ENCODE data around the gene COL4A2.
A peak's percentile ranks its signal among the peaks of the same experiment; 100 is the strongest.
"Not testable (repeated sequence)": the region's sequence is repeated elsewhere in the genome, so short reads cannot be mapped to it uniquely, and the experiment has no call there.

The COL4A2 gene

DNA sequence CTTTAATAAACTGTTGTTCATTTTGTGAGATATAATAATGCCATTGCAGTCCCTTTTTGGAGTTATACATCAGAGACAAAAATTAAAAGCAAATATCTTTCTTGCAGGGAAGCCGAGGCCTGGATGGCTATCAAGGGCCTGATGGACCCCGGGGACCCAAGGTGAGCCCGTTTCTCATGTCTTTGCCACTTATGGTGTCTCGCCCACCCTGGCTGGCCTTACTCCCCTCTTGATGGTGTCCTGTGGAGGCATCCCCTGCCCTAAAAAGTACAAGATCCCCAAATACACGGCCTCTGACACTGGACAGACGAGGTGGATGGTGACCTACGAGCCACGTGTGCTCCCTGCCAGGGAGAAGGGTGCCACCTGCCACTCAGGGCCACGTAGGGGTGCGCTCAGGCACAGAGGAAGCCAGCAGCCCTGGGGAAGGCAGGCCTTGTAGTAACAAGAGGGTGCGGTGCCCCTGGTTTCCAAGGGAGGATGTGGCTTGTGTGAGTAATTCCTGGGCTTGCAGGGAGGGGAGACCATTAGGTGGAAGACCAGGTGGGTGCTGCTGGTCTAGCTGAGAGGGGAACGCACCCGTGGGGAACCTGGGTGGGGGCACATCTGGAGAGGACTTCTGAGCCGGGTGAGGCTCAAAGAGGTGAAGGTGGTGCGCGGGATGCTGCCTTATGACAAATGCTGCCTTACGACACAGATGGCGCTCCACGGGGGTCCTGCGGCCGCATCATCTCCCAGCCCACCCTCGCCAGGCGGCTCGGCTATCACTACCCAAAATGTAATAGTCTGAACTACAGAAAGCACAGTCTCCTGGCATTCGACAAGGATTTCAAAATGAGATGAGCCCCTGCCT lies 138.9 kb downstream of the COL4A2 start:
- DNase-seq, result no peak

DNA sequence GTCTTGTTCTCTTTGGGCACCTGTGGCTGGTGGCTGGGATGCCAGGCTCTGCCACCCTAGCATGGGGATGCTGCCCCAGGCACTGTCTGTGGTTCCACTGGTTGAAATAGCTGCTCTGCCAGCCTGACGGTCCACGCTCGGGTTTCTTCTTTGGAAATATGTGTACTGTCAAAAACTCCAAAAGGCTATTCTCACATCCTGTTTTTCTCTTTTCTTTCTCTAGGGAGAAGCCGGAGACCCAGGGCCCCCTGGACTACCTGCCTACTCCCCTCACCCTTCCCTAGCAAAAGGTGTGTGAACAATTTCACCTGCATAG lies 139.4 kb downstream of the COL4A2 start:
- DNase-seq, result no peak

DNA sequence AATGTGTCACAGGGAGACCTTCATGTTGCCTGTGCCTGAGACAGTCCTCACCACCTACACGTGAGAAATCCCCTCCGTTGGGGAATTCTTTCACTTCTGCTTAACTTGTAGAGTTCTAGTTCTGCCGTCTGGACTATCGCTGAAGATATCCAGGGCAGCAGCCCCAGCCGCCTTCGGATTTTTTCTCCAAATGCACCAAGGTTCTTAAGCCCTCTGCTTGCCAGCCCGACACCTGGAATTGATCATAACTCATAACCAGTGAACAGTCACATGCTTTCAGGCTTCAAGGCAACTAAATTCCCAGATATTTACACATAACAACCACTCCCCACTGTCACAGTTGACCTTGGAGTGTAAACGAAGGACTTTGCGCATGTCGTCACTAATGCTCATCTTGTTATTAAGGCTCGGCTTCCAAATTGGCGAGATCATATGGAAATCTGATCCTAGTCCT lies 140.0 kb downstream of the COL4A2 start:
- peak in 1 of 3 experiments; percentile 30 for DNase-seq

DNA sequence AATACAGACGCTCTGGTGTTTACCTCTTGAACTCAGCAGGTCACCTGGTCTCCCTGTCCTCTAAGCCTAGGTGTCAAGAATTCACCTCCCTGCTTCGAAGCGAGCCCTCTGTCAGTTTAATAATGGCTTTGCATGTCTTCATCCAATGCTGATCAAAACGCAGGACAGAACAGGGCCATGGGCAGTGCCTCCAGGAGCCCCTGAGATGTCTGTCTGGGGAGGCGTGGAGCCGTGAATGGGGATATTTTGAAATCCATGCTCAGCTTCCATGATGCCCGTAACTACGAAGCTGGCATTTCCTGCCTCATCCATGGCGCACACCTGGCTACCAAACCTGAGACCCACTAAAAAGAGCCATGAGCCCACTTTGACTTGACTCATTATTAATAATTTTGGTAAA lies 140.7 kb downstream of the COL4A2 start:
- DNase-seq, result no peak

DNA sequence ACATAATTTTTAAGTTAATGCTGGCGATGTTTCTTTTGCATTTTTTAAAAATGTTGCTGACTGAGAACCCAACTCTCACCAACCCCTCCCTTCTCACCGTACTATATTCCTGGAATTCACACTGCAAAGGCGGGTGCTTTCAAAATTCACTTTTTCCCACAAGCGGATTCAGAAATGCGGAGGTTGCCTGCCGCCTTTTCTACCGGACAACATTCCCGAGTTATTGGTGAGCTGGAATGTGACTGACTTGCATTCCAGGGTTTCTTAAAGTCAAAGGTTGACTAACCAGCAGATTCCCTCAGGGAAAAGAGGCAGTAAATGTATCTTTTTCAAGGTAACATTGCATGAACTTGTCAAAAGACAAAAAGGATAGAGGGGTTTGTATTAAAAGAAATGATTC lies 141.1 kb downstream of the COL4A2 start:
- no peak for DNase-seq

GRCh38 chr13:110448677-110449076 lies 141.6 kb downstream of the COL4A2 start:
- no peak for DNase-seq

GRCh38 chr13:110449219-110450015 lies 142.3 kb downstream of the COL4A2 start:
- DNase-seq, result no peak

DNA sequence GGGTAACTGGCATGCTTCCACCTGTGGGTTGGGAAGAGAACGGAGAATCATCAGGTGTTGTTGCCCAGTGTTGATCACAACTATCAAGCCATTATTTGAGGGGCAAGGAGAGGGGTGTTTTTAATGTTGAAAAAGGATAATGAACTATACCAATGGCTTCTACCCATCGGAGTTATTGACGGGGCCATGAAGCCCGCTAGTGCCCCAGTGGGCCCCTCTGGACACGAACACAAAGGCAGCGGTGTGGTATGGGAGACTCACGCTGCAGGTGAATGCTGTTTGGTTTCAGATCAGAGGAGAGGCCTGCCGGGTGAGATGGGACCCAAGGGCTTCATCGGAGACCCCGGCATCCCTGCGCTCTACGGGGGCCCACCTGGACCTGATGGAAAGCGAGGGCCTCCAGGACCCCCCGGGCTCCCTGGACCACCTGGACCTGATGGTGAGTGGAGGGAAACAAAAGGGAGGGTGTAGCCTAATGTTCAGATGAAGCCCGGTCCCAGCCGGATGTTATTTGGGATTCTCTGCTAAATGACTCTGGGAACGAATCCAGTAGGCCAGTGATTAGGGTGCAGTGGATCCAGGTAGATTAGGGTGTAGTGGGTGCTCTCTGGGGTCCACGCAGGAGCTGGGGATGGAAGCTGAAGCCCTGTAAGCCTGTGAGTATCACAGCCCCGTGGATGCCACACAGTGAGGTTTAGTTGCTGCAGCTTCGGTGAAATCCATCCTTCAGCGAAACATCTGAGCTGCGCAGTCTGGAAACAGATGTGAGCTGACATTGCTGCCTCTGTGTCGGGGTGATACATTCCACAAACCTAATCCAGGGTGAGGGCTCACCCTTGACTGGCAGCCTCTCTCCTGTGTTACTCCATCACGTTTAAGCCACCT lies 143.2 kb downstream of the COL4A2 start:
- DNase-seq, result no peak

DNA sequence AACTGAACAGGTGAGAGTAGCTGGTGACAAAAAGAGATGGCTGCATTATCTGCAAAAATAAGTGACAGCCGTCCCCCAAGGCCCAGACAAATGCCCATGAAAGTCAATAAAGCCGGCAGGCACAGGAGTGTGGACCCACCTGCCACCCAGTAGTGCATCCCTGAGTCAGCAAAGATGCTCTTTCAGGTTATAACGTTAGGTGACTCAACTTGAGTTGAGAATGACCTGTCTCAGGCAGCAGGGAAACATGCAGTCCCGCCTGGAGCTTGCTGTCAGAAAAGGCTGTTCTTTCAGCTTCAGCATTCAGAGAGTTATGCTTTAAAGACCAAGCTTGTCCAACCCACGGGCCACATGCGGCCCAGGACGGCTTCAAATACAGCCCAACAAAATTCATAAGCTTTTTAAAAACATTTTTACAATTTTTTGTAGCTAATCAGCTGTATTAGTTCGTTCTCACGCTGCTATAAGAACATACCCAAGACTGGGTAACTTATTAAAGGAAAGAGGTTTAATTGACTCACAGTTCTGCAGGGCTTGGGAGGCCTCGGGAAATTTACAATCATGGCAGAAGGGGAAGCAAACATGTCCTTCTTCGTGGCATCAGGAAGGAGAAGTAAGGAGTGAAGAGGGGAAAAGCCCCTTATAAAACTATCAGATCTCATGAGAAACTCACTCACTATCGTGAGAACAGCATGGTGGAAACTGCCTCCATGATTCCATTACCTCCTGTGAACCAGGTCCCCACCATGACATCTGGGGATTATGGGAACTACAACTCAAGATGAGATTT lies 144.1 kb downstream of the COL4A2 start:
- DNase-seq, result peak in 1 of 3 experiments; percentile 24

GRCh38 chr13:110453091-110453490 lies 146.0 kb downstream of the COL4A2 start:
- not testable (repeated sequence) for DNase-seq

DNA sequence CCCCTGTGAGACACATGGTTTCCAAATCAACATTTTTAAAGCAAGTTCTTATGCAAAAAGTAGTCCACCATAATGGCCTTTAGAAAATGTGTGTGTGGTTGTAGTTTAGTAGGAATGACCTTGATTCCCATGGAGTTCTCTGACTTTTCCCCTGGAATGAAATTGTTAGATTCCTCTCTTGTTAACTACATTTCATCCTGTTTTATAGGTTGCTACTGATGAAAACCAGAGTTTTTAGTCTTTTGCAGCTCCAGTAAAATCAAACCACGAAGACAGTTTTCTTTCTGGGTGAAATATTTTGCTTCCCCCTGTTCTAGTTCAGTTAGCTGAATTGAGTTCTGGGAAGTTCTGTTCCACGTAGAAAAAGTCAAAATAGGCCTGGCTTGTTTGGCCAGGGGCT lies 146.7 kb downstream of the COL4A2 start:
- DNase-seq, result no peak

DNA sequence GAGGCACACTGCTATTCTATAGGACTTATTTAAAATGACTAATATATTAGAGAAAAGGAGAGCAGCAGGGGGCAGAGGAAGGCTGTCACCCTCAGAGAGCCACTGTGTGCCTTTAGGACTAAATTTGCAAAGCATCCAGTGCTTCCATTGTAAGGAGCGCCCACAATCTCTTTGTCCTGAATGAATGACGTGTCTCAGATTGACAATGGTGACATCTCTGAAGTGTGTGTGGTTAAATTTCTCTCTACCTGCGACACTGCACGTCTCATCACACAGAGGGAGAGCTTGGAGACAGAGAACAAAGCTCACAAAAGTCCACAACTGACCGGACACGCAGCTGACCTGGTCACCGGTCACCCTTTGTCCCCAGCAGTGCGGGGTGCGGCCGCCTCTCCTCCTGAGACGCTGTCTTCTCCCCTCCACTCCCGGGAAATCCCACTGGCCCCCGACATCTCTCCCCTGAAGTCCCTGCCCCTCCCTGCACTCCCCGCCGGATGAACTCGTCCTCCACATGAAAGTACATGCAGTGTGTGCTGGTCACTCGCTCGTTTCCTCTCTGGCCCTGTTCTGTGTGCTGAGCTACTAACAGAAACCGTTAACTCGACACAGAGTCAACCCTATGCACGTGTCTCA lies 147.3 kb downstream of the COL4A2 start:
- no peak for DNase-seq

DNA sequence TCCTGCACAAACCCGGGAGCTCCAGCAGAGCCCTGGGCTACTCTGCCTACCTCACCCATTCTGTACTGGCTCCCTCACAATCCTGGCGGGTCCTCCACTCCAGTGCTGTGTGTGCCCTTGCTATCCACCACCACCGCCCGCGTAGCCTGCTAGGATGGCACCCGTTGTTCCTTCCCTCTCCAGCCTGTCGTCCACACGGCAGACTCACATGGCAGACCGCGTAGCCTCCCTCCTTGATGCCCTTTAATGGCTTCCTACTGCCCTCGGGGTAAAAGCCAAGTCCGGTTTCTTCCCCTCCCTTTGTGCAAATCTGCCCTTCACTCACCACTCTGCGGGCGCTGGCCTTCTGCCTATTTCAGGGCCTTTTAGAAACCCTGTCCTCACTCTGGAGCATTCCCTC lies 147.9 kb downstream of the COL4A2 start:
- peak in 1 of 3 experiments; percentile 32 for DNase-seq

DNA sequence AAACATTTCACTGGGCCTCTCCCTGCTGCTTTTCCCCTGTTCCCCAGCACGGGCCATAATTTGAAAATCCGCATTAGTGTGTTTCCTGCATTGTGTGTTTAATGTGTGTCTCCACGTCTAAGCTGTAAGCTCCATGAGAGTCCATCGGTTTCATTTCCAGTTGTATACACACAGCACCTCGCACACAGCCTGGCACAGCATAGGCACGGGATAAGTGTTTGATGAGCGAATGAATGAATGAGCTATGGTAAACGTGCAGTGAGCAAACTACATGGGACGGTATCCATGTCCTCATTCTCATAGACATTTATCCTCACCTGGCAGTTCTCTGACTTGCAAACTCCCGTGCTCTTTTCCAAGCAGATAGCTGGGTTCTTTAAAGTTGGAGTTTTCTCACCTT lies 148.4 kb downstream of the COL4A2 start:
- no peak for DNase-seq

- DNase-seq, result peak; percentile 89 to 97 (median 94)
Measured at GRCh38 chr13:110455941-110456340, 148.9 kb downstream of the COL4A2 start.

- no peak for DNase-seq
Measured at GRCh38 chr13:110456550-110456949, 149.5 kb downstream of the COL4A2 start.

GRCh38 chr13:110457361-110457760 lies 150.3 kb downstream of the COL4A2 start:
- DNase-seq, result peak in 1 of 3 experiments; percentile 16

GRCh38 chr13:110458017-110458416 lies 150.9 kb downstream of the COL4A2 start:
- no peak for DNase-seq

- no peak for DNase-seq
Measured at GRCh38 chr13:110458594-110459365, 151.7 kb downstream of the COL4A2 start.

- DNase-seq, result no peak
Measured at GRCh38 chr13:110462091-110462490, 155.0 kb downstream of the COL4A2 start.

DNA sequence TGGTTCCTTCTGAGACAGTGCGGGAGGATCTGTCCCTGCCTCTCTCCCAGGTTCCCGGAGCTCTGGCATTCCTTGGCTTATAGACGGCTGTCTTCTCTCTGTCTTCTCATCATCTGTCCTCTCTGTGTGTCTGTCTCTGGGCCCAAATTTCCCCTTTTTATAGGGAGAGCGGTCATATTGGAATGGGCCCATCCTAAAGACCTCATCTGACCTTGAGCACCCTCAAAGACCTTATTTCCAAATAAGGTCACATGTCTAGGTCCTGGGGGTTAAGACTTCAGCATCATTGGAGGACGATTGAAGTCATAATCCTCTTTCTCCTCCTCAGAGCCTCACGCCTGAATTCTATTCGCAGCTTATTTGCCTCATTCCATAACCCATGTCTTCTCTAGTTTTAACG lies 156.1 kb downstream of the COL4A2 start:
- DNase-seq, result no peak

Measured in NCI-H1417 (cell line).